Activated gamma-delta T cell treated with anti-CD3 and anti-CD28 coated beads, Interleukin-2, amount 50 U/mL, for 16 hours (primary cell): Measurements from ENCODE around the gene PTTG1.

ENCODE experiments used
- DNase-seq: peaks from one replicate; pipeline ENCODE4 v3.0.0-alpha.2; 2020; ENCODE audit warnings: low read depth

The PTTG1 gene

DNA sequence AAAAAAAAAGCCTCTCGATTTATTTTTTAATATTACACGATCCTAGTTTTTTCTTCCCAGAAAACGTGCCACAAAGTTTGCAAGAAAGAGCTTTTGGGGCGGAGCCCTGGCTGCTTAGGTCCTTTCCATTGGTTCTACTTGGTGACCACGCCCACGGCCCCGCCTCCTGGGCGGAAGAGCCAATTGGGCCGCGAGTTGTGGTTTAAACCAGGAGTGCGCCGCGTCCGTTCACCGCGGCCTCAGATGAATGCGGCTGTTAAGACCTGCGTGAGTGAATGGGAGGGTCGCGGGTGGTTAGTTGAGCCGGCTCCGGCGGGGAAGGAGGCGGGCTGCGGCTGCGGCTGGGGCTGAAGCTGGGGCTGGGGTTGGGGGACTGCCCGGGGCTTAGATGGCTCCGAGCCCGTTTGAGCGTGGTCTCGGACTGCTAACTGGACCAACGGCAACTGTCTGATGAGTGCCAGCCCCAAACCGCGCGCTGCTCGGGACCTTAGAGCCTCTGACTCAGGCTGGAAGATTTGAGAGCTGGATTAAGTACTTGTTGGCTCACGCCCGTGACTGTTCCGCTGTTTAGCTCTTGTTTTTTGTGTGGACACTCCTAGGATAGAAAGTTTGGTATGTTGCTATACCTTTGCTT lies at the start of gene PTTG1:
Gene PTTG1 (plus strand): TSS at position 231 of the 634 bp plus-strand sequence. CDS start 458 bp downstream, outside the sequence.
- peak; percentile 83 for DNase-seq

DNA sequence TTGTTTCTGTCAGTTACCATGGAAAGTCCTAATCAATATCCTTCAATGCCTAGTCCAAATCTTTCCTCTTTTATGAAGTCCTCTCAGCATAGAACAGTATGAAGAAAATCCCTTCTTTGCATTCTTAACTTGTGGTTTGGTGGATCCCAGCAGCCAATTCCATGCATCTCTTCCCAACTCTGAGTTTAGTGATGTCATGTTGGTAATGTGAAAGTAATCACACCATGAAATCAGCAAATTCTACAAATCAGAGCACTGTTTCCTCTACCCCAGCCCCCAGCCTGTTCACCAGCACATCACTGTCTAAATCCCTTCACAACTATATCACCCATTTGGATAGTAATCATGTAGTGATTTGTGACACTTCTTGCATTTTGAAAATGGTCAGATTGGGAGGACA lies 46.5 kb upstream of the PTTG1 start:
- DNase-seq: no peak

DNA sequence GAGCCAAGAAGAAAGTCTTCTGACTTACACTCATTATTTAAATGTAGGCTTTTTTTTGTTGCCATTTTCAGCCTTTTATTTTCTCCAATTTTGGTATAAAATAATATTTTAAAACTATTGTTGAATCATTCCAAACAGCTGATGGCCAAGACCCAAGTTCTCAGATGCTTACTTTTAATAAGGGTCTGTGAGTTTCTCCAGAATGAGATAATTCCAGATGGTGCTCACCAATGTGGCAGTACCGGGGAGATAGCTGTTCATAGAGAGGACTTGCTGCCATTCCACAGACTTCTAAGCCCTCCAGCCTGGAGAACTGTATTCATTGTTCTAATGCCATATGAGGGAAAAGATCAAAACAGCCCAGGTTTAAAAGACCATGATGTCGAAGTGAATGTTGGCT lies 46.0 kb upstream of the PTTG1 start:
- DNase-seq: no peak

GRCh38 chr5:160376416-160376815 lies 45.2 kb upstream of the PTTG1 start:
- no peak for DNase-seq

DNA sequence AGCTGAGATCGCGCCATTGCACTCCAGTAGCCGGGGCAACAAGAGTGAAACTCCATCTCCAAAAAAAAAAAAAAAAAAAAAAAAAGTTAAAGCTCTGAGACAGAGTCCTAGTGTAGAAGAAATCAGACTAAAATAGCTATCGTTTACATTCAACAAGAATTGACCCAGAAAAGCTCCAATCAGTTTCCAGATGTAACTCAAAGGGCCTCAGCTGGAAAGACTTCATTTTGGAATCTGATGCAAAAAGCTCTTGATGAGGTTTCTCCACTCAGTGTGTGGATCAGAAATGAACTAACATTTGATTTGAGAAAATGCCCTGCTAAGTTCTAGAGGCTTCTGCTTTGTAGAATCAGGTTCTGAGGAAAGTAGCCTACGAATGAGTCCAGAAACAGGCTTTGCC lies 44.0 kb upstream of the PTTG1 start:
- no peak for DNase-seq

DNA sequence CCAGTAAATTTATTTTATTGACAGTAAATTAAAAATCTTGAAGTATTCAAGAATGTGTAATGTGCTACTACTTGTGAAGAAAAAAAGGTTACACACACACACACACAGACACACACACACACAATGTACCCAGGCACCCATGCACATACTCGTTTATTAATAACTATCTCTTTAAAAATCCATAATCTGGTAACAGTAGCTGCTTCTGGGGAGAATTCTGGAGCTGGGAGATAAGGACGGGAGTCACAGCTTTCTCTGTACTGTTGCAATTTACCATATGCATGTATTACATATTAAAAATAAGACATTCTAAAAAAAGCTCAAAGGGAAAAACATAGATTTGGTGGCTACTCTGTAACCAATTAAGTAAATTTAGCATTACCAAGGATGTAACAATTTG lies 43.3 kb upstream of the PTTG1 start:
- DNase-seq: no peak

- DNase-seq: no peak
Observed at GRCh38 chr5:160379511-160379910, 42.1 kb upstream of the PTTG1 start.

- no peak for DNase-seq
Observed at GRCh38 chr5:160380041-160380440, 41.6 kb upstream of the PTTG1 start.

- no peak for DNase-seq
Observed at GRCh38 chr5:160382346-160382745, 39.3 kb upstream of the PTTG1 start.

DNA sequence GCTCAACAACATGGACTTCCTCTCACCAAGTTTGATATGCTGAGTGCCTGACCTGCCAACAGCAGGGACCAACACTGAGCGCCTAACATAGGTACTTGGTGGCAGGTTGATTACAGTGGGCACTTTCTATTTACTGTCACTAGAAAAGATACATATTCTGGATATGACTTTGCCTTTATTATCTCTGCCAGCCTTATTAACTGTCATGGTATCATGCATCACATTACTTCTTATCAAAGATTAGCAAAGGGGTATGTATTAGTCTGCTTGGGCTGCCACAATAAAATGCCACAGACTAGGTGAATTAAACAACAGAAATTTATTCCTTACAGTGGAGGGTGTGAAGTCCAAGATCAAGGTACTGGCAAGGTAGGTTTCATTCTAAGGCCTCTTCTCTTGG lies 37.0 kb upstream of the PTTG1 start:
- DNase-seq: no peak

DNA sequence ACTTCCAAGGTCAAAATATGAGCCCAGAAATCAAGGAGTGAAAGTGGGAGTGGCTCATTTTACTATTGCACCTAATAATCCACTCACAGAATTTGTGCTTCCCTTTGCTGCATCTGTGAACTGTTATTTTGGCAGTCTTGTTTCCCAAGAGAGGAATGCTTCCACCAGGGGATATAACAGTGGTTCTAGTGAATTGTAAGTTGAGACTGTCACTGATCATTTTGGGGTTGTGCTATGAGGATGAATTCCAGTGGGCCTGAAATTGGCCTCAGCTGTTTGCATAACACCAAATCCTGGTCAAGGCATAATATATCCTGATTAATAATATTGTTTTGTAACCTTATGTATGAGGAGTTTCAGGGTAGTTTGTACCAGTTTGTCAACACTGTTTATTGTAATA lies 36.2 kb upstream of the PTTG1 start:
- DNase-seq: no peak

DNA sequence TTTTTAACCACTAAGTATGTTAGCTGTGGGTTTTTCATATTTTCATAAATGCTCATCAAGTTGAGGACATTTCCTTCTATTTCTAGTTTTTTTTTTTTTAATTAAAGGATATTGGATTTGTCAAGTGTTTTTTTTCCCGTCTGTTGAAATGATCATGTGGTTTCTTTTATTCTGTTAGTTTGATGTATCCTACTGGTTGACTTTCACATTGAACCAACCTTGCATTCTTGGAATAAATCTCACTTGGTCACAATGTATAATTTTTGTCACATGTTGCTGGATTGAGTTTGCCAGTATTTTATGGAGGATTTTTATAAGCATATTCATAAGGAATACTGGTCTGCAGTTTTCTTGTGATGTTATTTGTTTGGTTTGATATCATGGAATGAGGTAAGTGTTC lies 34.2 kb upstream of the PTTG1 start:
- DNase-seq: no peak

DNA sequence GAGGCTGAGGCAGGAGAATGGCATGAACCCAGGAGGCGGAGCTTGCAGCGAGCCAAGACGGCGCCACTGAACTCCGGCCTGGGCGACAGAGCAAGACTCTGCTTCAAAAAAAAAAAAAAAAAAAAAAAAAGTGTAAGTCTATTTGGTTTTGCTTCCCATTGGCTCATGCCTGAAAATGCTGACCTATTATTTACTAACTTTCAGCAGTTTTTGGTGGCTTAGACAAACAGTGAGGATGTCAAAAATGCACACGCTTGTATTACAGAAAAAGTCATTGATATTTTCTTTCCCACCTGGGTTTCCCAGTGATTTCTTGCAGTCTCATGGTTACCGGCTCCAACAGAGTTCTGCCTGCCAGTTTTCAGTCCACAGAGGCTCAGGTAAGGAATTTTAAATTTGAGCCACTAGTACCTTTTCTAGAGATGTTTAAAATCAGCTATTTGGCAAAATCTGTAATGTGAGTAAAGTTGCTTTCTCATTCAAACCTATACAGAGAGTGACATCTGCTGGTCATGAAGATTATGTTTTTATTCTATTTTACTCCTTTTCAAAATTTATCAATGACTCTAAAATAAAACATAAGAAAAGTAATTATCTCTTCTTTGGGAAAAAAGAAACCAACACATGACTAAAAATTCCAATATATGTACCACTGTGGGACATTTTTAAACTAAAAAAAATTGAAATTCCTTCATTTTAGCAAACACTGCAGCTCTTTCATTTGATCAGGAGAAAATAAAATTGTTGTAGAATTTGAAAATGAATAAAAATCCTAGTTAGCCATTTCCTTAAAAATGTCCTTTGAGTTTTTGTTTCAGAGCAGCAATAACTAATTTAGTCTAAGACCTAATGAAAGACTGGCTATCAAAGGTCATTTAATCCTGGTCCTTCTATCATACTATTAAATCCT lies 30.6 kb upstream of the PTTG1 start:
- DNase-seq: no peak

DNA sequence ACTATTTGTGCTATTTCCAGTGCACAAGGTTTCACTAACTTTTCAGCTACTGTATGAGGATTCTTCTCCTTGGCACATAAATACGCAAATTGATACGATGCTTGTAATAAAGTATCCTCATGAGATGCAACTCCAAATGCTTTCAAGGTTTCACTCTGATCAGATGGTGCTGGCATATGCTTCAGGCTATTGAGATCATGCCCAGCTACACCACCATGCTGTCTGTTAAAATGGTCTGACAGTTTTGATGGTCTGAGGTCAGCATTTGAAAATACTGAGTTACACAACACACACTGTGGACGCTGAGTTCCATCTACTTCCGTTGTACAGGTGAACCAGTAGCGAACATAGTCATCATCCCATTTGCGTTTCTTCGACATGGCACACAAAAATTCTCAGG lies 26.5 kb upstream of the PTTG1 start:
- no peak for DNase-seq

GRCh38 chr5:160397492-160397891 lies 24.2 kb upstream of the PTTG1 start:
- no peak for DNase-seq

DNA sequence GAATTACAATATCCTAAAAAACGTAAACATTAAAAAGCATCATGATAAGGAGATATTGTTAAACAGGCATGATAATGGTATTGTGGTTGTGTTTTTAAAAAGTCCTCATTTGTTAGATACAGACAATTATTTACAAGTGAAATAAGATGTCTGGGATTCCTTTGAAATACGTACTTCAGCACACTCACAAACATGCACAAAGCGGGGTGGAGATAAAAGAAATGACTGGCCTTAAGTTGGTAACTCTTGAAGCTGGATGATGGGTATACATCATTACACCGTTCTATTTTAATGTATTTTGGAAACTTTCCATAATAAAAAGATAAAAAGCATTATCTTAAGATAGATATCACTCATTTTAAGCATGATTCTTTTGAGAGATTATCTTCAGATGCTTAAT lies 22.8 kb upstream of the PTTG1 start:
- DNase-seq: no peak

DNA sequence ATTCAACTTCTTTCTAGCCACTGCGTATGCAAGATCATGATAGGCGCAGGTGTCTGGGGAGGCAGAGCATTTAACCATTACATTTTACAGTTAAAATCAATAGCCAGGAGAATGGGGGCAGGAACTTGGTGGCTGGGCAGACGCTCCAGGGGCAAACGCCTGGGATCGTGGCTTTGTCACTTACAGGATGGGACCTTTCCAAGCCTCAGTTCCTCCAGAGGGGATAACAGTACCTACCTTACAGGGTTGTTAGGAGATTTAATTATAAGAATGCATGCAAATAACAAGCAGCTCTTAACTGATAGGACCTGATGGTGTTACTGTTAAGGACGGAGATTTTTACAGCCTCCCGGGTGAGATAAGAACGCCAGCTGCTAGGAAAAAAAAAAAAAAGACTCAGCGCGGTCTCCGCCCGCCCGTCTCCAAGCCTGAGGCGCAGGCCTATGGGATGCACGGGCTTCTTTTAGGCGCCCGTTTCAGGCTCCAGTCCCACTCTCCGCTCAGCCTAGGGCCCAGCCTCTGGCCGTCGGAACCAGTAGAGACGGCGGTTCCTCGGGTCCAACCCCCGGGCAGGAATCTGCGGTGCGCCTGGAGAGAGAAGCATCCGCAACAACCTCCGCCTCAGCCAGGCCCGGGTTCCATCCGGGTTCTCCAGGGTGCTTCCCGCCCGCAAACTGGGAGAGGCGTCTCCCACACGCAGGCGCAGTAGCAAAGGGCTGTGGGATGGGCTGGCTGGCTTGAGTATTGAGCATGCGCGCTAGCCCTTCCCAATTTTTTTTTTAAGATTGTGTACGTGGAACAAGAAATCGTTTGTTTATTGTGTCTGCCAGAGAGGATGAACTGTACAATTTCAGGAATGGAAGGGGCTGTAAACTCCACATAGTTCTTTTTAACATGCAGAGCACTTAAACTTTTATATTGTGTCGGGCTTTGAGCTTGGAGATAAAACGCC lies 22.0 kb upstream of the PTTG1 start, which contains the start of gene FAM200C:
Gene FAM200C (minus strand): TSS at position 653 of the 952 bp plus-strand sequence. CDS start 4,564 bp downstream, outside the sequence.
- DNase-seq: peak; percentile 33

DNA sequence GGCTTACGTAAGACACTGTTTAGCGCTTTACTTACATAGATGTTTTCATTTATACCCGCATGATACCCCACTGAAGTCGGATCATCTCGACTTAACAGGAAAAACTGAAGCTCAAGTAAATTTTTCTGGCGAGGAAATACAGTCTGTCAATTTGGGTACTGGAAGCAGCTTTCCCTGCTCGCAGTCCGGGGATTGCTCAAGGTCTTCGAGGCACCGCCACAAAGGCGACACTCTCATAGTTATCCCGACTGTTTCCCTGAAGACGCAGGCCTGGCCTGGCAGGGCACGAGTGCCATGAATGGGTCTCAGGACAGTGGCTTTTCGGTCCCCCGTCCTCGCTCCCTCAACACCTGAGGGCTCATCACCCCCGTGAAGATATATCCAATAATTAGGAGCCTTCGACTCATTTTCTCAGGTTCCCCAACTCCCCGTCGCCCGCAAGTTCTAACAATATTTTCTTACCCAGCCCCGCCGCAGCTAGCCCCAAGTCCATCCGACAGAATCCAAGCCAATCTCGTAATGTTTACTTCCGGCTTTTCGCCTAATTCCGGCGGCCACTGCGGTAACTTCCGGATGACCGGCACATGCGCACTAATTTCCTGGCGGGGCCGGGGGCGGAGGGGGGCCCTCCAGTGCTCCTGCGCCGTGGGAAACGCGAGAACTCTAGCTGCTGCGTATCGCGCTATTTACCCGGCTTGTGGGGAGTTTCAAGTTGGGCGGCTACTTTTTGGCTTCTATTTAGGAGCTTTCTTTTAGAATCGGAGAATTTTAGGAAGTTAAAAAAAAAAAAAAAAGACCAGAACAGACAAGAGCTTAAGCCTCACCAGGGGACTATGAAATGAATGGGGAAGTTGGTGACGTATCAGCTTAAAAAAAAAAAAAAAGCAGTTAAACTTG lies 2.8 kb upstream of the PTTG1 start, which contains the start of gene SLU7:
Gene SLU7 (minus strand): TSS at position 521 of the 897 bp plus-strand sequence. CDS start 3,787 bp downstream, outside the sequence.
- DNase-seq: peak; percentile 90

DNA sequence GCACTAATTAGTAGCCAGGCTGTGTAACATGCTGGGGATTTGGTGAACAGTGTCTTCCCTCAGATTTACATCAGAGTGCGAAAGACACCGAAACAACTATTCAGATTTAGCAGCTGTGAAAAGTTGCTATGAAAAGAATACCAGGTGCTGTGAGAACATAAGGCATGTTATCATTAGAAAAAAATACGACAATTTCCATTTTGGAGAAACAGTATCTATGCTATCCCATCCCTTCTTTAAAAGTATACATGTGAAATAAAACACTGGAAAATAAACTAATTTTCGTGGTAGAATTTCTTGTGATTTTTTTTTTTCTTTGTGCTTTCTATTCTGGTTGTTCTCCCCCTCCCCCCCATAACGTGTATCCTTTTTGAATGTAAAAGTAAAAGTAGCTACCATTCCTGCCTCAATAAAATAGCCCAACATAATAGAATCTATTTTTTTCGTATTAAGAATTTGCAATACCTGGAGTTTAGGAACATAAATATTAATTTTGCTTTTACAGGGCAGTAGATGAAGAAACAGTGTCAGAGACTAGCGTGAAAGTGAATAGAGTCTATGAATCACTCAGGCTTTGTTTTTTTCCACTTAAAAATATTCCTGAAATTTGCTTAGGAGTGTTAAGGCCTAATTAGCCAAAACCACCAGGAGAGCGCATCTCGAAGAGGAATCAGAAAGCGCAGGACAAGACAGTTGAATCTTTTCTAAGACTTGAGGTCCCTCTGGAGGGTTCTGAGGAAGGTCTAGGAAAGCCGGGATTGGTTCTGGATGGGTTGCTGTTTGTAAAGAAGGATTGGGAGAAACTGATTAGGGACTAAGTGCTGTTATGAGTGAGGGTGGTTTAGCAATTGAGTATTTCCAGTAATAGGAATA lies 2.0 kb upstream of the PTTG1 start:
- DNase-seq: no peak

DNA sequence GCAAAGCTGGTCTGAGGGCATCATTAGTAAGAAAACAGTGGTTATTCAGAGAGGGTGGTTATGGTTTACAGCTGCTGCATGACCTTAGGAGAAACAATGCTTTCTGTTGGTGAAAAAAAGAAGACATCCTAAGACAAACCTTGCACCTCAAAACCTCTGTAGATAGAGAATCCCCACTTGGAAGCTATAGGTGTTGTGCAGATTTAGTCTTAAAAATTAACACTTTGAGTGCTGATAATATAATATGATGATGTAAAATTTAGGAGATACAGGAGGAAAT lies 1.4 kb upstream of the PTTG1 start:
- DNase-seq: no peak
